ENCODE results near the gene STX16.
A peak's percentile ranks its signal among the peaks of the same experiment; 100 is the strongest.

The STX16 gene

GRCh38 chr20:58655328-58656107 lies 4.4 kb downstream of the STX16 start:
- no peak for DNase-seq

GRCh38 chr20:58656831-58657230 lies 5.7 kb downstream of the STX16 start:
- no peak for DNase-seq

DNA sequence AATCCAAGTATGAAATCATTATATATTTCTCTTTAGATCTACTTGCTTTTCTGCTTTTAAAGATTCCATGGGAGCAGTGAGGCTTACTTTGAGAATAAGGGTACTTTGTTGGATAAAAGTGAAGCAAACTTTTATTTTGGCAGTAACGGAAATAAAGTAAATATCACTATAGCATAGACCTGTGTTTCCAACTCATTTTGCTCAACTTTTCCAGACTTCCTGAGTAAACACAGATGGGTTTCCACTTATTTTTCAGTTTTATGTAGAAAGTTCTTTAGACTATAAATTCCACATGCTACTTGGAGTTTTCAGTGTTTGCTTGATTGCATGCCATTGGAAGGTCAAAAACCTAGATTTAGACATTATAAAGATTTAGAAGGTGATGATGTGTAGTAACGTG lies 6.2 kb downstream of the STX16 start:
- no peak for DNase-seq

DNA sequence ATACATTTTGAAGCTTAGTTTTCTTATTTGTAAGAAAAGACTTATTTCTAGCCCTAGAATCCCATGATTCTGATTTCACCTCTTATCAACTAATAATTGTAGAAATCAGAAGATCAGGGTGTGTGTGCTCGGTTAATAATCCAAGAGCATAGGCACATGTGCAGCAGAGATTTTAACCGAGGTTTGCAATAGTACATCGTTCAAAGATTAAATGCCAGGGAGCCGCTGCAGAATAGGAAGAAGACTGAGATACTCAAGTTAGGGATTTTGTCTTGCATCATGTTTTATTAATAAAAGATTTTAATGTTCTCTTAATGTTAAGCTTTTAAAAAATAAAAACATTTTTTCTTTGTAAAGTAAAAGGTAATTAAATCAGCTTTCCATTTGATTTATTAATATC lies 6.9 kb downstream of the STX16 start:
- no peak for DNase-seq

- DNase-seq = no peak
Measured at GRCh38 chr20:58658760-58659159, 7.7 kb downstream of the STX16 start.

DNA sequence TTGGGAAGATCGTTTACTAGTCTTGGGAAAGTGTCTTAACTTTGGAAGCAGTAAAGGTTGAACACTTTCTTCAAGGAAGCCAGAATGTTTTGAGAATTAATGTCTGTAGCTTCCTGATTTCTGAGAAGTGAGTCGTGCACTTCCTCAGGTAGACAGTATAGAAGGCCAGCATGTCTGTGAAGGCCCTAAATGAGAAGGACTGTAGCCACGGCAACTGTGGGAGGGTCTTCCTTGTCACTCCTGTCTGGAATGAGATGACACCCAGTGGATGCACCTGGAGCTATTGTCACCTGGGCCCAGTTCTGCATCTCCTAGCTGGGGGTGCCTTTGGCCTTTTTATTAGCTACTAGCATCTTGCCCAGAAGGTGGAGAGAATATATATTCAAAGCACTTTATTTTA lies 8.8 kb downstream of the STX16 start:
- DNase-seq = no peak

DNA sequence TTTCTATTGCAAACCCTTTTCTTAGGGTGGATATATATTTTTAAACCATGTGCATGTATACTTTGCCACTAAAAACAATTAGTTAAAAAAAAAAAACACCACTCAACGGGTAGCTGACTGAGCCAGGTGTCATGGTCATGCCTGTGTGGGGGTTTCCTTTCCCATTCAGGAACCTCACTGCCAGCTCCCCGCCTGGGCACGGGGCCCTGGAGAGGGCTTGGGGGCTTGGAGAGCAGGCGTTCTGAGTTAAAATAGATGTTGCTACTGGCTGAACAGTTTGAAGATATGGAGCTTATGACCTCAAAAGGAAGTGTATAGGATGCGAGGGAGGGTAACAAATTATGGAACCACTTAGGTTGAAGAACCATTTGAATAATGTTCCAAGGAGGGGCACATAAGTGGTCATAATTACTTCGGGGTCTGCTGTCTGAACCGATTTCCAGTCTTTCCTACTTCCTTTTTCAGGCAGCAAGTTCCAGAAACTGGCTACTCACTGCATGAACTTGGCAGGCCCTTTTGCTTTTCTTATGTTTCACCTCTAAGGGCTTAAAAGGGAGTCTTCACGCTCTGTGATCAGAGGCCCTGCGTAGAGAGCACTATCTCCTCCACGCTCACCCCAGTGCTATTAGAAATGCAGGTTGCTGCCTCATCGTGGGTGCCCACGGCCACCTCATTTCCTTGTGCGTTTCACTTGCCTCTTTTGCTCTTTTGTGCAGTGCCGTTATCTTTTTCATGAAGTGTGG lies 9.9 kb downstream of the STX16 start:
- DNase-seq = no peak

DNA sequence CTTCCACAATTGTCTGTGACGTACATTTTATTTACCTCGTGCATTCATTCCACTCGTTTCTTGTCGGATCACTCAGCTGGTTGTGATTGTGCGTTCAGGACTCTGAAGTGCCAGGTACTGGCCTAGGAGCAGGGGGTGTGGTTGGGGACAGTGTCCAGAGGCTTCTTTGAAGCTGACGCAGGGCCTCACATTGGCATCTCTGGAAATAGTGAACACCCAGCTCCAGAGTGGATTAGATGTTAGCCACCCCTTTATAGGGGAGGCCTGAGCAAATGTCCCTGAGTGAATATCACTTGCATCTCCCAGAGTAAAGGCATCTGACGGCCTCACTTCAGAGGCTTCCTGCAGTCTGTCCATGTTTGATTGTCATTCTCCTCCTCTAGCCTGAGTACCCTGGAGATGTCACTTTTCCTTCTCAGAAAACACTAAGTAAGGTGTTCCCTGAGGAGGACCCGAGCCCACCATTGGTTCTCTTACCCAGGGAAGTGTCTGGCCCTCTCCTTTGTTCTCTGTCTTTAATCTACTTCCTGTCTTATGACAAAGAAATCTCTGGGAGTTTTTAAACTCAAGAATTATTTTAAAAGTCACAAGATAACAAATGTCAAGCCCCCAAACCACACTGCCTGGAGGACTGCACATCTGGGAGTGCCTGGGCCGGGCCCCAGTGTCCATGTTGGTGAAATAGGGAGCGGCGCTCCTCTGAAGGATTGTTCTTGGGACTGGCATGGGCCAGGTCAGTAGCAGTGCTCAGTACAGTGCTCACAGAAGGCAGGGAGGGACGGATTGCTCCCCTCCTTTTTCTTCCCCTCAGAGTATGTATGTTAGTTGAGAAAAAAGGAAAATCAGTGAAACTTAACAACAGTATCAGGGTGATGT lies 10.8 kb downstream of the STX16 start:
- DNase-seq = no peak

DNA sequence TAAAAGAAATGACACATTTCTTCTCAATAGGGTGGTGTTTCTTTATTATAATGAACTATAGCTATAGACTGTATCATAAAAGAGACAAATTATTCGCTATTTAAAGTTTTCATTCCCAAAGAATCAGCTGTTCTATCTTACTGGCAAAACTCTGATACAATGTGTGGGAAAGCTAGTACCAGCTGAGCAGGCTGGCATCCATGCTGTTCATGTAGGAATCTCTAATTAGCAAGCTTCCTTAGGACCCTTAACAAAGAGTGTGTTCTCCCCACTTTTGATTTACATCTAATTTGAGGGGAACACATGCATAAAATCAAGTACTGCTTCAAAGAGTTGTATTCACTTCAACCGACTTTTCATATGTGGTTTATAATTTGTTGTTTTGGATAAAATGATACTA lies 13.2 kb downstream of the STX16 start:
- DNase-seq = no peak

DNA sequence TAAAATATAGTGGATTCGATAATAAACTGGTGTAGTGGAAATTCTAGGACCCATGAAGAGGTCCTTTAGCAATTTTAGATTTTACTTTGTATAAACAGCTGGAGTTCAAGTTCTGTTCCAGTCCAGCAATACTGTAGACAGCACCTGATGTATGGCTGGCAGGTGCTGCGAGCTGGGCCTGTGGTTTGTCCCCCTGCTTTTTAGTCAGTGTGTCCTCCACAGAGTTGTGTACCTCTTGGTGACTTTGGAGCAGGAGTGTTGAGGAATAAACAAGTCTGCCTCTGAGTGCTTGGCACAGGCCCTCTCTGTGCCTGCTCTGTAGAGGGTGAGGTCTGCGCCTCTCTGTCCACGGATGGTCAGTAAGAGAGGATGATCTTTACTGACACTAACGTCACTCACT lies 13.8 kb downstream of the STX16 start:
- no peak for DNase-seq

DNA sequence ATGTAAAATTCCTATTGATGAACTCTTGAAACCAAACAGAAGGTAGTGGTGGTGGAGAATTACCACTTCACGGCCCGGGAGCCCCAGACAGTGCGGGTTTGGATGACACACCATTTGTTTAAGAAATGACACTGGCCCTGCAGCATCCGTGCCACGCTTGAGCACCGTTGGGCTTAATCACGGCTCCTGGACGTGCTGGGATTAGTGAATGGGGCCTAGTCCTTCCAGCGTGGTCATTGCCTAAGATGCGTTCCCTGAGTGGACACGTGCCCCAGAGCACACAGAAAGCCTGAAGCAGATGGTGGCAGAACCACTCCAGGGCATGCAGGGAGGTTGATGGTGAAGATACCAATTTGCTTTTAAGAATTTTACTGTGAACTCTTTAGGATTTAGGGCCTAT lies 14.5 kb downstream of the STX16 start:
- no peak for DNase-seq

DNA sequence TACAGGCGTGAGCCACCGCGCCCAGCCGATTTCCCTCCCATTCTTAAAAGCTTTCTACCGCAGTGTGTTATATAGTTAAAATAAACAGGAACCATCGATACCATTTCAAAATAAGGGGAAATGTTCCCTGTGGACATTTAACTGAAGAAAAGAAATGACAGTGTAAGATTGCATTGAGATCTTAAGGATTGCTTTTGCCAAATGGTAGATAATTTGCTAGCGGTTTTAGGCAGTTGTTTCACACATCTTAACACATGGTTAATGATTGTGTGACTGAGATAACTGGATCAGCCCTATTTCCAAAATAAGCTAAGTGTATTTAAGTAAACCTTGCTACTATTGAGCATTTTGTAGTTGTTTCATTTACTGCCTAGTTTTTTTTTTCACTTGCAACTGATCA lies 15.6 kb downstream of the STX16 start:
- DNase-seq = no peak

DNA sequence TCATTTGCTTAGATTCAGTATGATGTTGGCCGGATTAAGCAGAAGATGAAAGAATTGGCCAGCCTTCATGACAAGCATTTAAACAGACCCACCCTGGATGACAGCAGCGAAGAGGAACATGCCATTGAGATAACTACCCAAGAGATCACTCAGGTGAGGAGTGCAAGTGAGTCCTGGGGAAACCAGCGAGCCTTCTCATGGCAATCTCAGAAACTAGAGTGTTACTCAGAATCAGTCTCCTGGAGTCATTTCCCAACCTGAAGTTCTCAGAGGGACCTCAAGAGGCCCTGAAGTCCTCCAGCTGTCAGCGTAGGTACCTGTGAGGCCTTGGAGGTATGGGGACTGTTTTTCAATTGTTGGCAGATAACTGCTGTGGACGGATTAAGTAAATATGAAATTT lies 16.9 kb downstream of the STX16 start:
- no peak for DNase-seq

DNA sequence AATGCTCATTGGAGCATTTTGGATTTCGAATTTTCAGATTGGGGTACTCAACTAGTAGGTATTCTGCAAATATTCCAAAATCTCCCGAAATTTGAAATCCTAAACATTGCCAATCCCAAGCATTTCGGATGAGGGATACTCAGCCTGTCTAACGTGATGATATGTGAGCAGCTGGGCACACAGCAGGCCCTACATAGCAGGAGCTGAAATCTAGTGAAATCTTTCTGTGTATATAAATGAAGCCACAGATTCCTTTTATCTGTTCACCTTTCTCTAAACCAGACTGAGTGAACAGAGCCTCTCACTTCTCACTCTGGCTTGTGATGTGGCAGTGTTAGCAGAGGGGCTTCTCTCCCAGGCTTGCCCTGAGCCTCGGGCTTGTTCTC lies 17.8 kb downstream of the STX16 start:
- no peak for DNase-seq

DNA sequence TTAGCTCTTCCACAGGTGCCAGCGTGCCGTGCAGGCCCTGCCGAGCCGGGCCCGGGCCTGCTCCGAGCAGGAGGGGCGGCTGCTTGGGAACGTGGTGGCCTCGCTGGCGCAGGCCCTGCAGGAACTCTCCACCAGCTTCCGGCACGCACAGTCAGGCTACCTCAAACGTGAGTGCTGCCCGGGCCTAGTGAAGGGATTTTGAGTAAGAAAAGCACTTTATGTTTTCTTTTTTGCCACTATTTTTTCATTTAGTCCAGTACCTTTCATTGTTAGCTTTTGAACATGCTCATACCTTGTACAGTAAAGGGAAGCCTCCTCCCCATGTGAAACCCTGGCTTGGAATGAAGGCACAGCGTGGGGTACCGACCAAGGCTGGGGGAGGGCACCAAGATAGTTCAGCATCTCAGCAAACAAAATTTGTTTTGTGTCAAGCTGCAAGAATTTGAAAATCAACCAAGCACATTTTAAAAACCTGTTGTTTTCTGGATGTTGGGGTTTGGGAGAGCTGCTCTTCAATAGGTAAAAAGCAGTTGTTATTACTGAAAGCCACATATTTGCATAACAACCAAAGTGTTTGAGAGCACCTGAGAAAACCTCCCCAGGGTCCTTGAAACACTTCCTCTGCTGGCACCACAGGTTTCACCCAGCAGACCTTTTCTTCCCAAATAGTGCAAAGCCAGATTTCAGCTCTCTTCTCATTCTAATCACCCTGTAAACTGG lies 18.4 kb downstream of the STX16 start:
- DNase-seq = peak; percentile 8

- no peak for DNase-seq
Measured at GRCh38 chr20:58670102-58670501, 19.0 kb downstream of the STX16 start.

- no peak for DNase-seq
Measured at GRCh38 chr20:58670659-58671058, 19.6 kb downstream of the STX16 start.

- no peak for DNase-seq
Measured at GRCh38 chr20:58673119-58673518, 22.0 kb downstream of the STX16 start.

DNA sequence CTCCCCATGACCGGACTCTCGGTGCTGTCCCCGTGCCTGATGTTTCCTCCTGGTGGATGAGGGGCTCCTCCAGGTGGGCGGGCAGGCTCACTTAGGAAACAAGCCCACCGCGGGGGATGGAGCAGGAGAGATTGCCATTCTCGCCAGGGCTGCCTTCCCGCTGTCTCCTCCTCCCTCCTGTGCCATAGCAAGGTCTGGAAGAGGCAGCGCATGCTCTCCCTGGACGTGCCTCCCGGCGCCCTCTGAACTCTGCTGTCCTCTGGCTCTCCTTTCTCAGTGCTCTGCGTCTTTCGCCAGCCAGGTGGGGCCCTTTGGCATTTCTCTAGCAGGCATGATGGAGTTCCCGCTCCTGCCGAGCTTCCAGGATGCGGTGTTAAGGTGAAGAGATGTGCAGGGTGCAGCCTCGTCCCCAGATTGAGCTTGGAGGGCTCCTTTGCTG lies 24.1 kb downstream of the STX16 start:
- DNase-seq = no peak

GRCh38 chr20:58675641-58676040 lies 24.6 kb downstream of the STX16 start:
- DNase-seq = no peak

DNA sequence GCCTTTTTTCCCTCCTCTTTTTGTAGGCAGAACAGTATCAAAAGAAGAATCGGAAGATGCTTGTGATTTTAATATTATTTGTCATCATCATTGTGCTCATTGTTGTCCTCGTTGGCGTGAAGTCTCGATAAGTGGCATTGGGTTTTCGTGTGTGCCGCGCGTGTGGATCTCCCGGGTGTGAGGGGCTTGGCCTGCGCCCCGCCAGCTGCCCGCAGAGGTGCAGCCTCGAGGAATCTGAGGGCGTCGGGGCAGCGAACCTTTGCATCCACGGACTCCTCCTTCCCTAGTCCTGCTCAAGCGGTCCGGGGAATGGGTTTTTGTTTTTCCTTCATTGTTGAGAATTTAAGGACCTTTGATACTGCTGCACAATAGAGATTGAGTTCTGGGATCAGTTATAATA lies 25.1 kb downstream of the STX16 start:
- no peak for DNase-seq

DNA sequence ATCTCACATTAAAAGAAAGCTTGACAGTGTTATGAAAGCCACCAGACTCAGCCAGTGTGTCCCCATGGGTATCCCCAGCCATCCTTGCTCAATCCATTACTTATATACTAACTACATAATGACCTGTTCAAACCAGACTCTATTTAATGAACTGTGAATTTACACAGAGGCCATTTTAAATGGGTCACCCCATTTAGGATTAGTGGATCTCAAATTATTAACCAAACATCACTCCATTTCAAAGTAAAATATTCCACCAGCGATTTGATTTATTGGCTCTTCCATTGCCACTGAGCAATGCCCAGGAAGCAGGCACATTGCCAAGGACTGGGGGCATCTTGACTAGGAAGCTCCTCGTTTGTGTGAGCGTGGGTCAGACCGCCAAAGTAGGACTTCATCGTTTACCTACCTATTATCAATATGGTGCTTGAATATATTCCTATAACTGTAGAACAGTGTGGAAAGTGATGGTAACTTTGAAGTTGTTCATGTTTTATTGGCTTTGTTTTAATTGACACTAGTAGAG lies 26.1 kb downstream of the STX16 start:
- no peak for DNase-seq

- DNase-seq = no peak
Measured at GRCh38 chr20:58677808-58678207, 26.7 kb downstream of the STX16 start.

All from NCI-H1048 (cell line).